H9 (cell line): ENCODE data around the gene EPHB2. TPM values are rescaled to one million over a fixed set of nuclear protein-coding genes. Genes with fewer than 3 reads are reported as not detected.

Source experiments
- DNase-seq: peaks from one replicate; pipeline ENCODE4 v3.0.0-alpha.2; 2017
- H2AFZ ChIP-seq: one replicate; pipeline ENCODE4 v1.6.1; 2013; ENCODE audit warnings: mild to moderate bottlenecking, low read length, control low read depth, moderate library complexity
- H2AK5ac ChIP-seq: 2 replicates; pipeline ENCODE4 v1.6.1; 2013; ENCODE audit warnings: low read length, control low read depth, mixed read lengths; ENCODE audit not compliant: insufficient read length
- H2BK120ac ChIP-seq: one replicate; pipeline ENCODE4 v1.6.1; 2013; ENCODE audit warnings: low read depth, mild to moderate bottlenecking, low read length, control low read depth, inconsistent platforms; ENCODE audit not compliant: poor library complexity, severe bottlenecking
- H2BK12ac ChIP-seq: 2 replicates; pipeline ENCODE4 v1.6.1; 2013; ENCODE audit warnings: low read length, control low read depth, mixed read lengths, low read depth; ENCODE audit not compliant: insufficient read length
- H2BK15ac ChIP-seq: 2 replicates; pipeline ENCODE4 v1.6.1; 2013; ENCODE audit warnings: low read depth, low read length, control low read depth
- H2BK20ac ChIP-seq: one replicate; pipeline ENCODE4 v1.6.1; 2013; ENCODE audit warnings: low read depth, mild to moderate bottlenecking, low read length, control low read depth, inconsistent platforms; ENCODE audit not compliant: poor library complexity, severe bottlenecking
- H2BK5ac ChIP-seq: 2 replicates; pipeline ENCODE4 v1.6.1; 2013; ENCODE audit warnings: low read length, control low read depth, mixed read lengths; ENCODE audit not compliant: insufficient read length
- H3K14ac ChIP-seq: 2 replicates; pipeline ENCODE4 v1.6.1; 2013; ENCODE audit warnings: low read length, control low read depth; ENCODE audit not compliant: insufficient read depth
- H3K18ac ChIP-seq: 2 replicates; pipeline ENCODE4 v1.6.1; 2013; ENCODE audit warnings: low read depth, mild to moderate bottlenecking, mixed read lengths, low read length, control low read depth; ENCODE audit not compliant: insufficient read length
- H3K23ac ChIP-seq: 2 replicates; pipeline ENCODE4 v1.6.1; 2013; ENCODE audit warnings: low read length, control low read depth, mixed read lengths, low read depth; ENCODE audit not compliant: insufficient read length
- H3K23me2 ChIP-seq: 2 replicates; pipeline ENCODE4 v1.6.1; 2013; ENCODE audit warnings: low read depth, mild to moderate bottlenecking, mixed read lengths, low read length, control low read depth; ENCODE audit not compliant: insufficient read length, poor library complexity, severe bottlenecking
- H3K27ac ChIP-seq: 2 replicates; pipeline ENCODE4 v1.5.1; 2013; ENCODE audit warnings: low read length, control low read depth, mixed read lengths, low read depth; ENCODE audit not compliant: insufficient read length
- H3K27me3 ChIP-seq: 2 replicates; pipeline ENCODE4 v1.6.1; 2013; ENCODE audit warnings: low read length, control low read depth, inconsistent platforms; ENCODE audit not compliant: insufficient read depth
- H3K4ac ChIP-seq: 2 replicates; pipeline ENCODE4 v1.6.1; 2013; ENCODE audit warnings: low read depth, mild to moderate bottlenecking, control low read depth, inconsistent platforms, low read length, moderate library complexity
- H3K4me1 ChIP-seq: 2 replicates; pipeline ENCODE4 v1.6.1; 2013; ENCODE audit warnings: low read length, control low read depth, inconsistent platforms; ENCODE audit not compliant: insufficient read depth
- H3K4me2 ChIP-seq: 2 replicates; pipeline ENCODE4 v1.6.1; 2013; ENCODE audit warnings: low read length, control low read depth, mixed read lengths; ENCODE audit not compliant: insufficient read length, insufficient read depth
- H3K56ac ChIP-seq: 2 replicates; pipeline ENCODE4 v1.6.1; 2013; ENCODE audit warnings: low read depth, mild to moderate bottlenecking, mixed read lengths, low read length, control low read depth; ENCODE audit not compliant: insufficient read length
- H3K79me1 ChIP-seq: 2 replicates; pipeline ENCODE4 v1.6.1; 2013; ENCODE audit warnings: low read depth, mild to moderate bottlenecking, moderate library complexity, low read length, control low read depth, inconsistent platforms; ENCODE audit not compliant: insufficient read depth, poor library complexity, severe bottlenecking
- H3K79me2 ChIP-seq: 2 replicates; pipeline ENCODE4 v1.6.1; 2013; ENCODE audit warnings: low read length, control low read depth, inconsistent platforms; ENCODE audit not compliant: insufficient read depth
- H3K9ac ChIP-seq: 2 replicates; pipeline ENCODE4 v1.6.1; 2013; ENCODE audit warnings: low read length, control low read depth, mixed read lengths; ENCODE audit not compliant: insufficient read length; ENCODE audit errors: extremely low read depth
- H3K9me3 ChIP-seq: one replicate; pipeline ENCODE4 v1.6.1; 2013; ENCODE audit warnings: low read depth, low read length, inconsistent platforms; ENCODE audit not compliant: control insufficient read depth
- H3T11ph ChIP-seq: one replicate; pipeline ENCODE4 v1.6.1; 2013; ENCODE audit warnings: mild to moderate bottlenecking, low read length, control low read depth, inconsistent platforms
- H4K20me1 ChIP-seq: one replicate; pipeline ENCODE4 v1.6.1; 2013; ENCODE audit not compliant: control insufficient read depth, insufficient read length, insufficient read depth
- H4K5ac ChIP-seq: 2 replicates; pipeline ENCODE4 v1.6.1; 2013; ENCODE audit warnings: low read depth, mild to moderate bottlenecking, mixed read lengths, low read length, control low read depth; ENCODE audit not compliant: insufficient read length
- H4K8ac ChIP-seq: replicated peaks from 2 replicates; pipeline ENCODE4 v1.6.1; 2013; ENCODE audit warnings: low read length, control low read depth, mixed read lengths, low read depth; ENCODE audit not compliant: insufficient read length
- H4K91ac ChIP-seq: 2 replicates; pipeline ENCODE4 v1.6.1; 2013; ENCODE audit warnings: low read depth, mild to moderate bottlenecking, moderate library complexity, mixed read lengths, low read length, control low read depth; ENCODE audit not compliant: insufficient read length
- H3K27ac Mint-ChIP-seq, 3 experiments: 2 replicates in 2 of 3; 3 replicates in 1 of 3; pipeline ENCODE4 v1.8.0; 2020 to 2021; ENCODE audit warnings: mixed read lengths in 3 of 3, mild to moderate bottlenecking in 1 of 3, moderate library complexity in 1 of 3
- H3K27me3 Mint-ChIP-seq: 2 replicates; pipeline ENCODE4 v1.8.0; 2021; ENCODE audit warnings: low read depth, mild to moderate bottlenecking, moderate library complexity, mixed read lengths
- H3K36me3 Mint-ChIP-seq, 3 experiments: 2 replicates in 2 of 3; 3 replicates in 1 of 3; pipeline ENCODE4 v1.8.0; 2020 to 2021; ENCODE audit warnings: low read depth in 3 of 3, mixed read lengths in 3 of 3; ENCODE audit not compliant: insufficient read depth in 1 of 3
- H3K4me1 Mint-ChIP-seq, 2 experiments: 2 replicates each; pipeline ENCODE4 v1.8.0; 2020; ENCODE audit warnings: mixed read lengths in 2 of 2
- H3K4me3 Mint-ChIP-seq, 2 experiments: 2 replicates in 1 of 2; 3 replicates in 1 of 2; pipeline ENCODE4 v1.8.0; 2020 to 2021; ENCODE audit warnings: mild to moderate bottlenecking in 2 of 2, mixed read lengths in 2 of 2, moderate library complexity in 1 of 2
- H3K9me3 Mint-ChIP-seq, 2 experiments: 2 replicates in 1 of 2; 3 replicates in 1 of 2; pipeline ENCODE4 v1.8.0; 2020; ENCODE audit warnings: mild to moderate bottlenecking in 2 of 2, mixed read lengths in 2 of 2, moderate library complexity in 1 of 2
- WGBS: extraction: QIAGEN DNeasy Blood & Tissue Kit; methylation state at CpG from one replicate; pipeline ENCODE4 v1.1.7; 2013; ENCODE audit warnings: missing lambda C conversion rate, low lambda C conversion rate, mixed read lengths; ENCODE audit not compliant: insufficient read length; ENCODE audit errors: extremely low coverage; 5-methylcytosine and 5-hydroxymethylcytosine counted together
- total RNA-seq: library from RNA; stranded (reverse); gene quantifications from 2 replicates; pipeline ENCODE4 v1.2.1, GENCODE V29; 2021
- TF ChIP-seq, protein P1 (sequence below): fragments of 200-600 bp; sonication (generic); conservative IDR thresholded peaks from 3 replicates; pipeline ENCODE4 v1.8.0; 2021; ENCODE audit warnings: antibody characterized with exemption, mild to moderate bottlenecking

The EPHB2 gene
- total RNA-seq, 1 experiment from 2014 or later: 9.5 TPM

DNA sequence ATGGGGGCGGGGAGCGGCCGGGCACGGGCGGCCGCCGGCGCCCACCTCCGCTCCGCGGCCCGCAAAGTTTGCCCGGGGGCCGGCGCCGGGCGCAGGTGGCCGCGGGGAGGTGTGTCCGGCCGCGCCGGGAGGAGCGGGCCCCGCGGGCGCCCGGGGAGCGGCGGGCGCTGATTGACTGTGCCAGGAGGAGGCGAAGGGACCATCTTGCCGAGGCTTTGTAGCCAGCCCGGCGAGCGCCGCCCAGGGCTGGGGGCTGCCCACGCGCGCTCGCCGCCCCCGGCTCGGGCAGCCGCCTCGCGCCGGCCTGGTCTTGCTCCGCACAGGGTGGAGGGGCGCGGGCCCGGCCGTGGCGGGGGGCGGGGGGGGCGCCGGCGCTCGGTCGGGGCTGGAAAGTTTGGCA lies 432 bp downstream of the EPHB2 start:
- Histone ChIP-seq H3K27ac (no peak overlapping the region), H3K4ac (no peak overlapping the region), H3K9me3 (no peaks in the 10 kb centered on the region), H2BK15ac (no peak overlapping the region), H4K5ac (no peak overlapping the region), H3K79me2 (no peaks in the 10 kb centered on the region), H3T11ph (no peak overlapping the region), H2AFZ (no peak overlapping the region), H4K8ac (no peak overlapping the region), H3K27me3 (peaks cover 5% of the 10 kb centered on the region; the same call in 1 of the 2 replicates), H2BK120ac (no peak overlapping the region), H3K18ac (no peak overlapping the region), H3K56ac (no peak overlapping the region), H3K9ac (no peak overlapping the region), H2BK5ac (no peak overlapping the region), H3K23me2 (peaks cover 4% of the 10 kb centered on the region), H2BK12ac (no peak overlapping the region), H4K20me1 (no peaks in the 10 kb centered on the region), H2BK20ac (no peak overlapping the region), H3K23ac (no peak overlapping the region), H3K4me2 (peak overlapping the region; percentile 25), H3K79me1 (no peaks in the 10 kb centered on the region), H2AK5ac (no peak overlapping the region), H3K4me1 (no peaks in the 10 kb centered on the region), H4K91ac (no peak overlapping the region), H3K14ac (no peak overlapping the region)
- Mint-ChIP-seq H3K9me3 (no peaks in the 10 kb centered on the region; a peak in 1 of 5 replicates), H3K27ac (no peak overlapping the region), H3K4me1 (peaks cover 11 to 35% of the 10 kb centered on the region in 2 experiments), H3K4me3 (no peak overlapping the region), H3K36me3 (no peaks in the 10 kb centered on the region; a peak in 1 of 7 replicates), H3K27me3 (peaks cover 66% of the 10 kb centered on the region)
- TF ChIP-seq, protein P1, sequence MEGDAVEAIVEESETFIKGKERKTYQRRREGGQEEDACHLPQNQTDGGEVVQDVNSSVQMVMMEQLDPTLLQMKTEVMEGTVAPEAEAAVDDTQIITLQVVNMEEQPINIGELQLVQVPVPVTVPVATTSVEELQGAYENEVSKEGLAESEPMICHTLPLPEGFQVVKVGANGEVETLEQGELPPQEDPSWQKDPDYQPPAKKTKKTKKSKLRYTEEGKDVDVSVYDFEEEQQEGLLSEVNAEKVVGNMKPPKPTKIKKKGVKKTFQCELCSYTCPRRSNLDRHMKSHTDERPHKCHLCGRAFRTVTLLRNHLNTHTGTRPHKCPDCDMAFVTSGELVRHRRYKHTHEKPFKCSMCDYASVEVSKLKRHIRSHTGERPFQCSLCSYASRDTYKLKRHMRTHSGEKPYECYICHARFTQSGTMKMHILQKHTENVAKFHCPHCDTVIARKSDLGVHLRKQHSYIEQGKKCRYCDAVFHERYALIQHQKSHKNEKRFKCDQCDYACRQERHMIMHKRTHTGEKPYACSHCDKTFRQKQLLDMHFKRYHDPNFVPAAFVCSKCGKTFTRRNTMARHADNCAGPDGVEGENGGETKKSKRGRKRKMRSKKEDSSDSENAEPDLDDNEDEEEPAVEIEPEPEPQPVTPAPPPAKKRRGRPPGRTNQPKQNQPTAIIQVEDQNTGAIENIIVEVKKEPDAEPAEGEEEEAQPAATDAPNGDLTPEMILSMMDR: no peak
- DNase-seq: no peak
- no CpG with 5 or more reads among the region's 60 CpGs for WGBS
